IMR-90 (cell line): ENCODE measurements around the gene NCOA7.

Source experiments
- CEBPB ChIP-seq: IDR thresholded peaks from 2 replicates; pipeline ENCODE4 v1.6.1; 2012; ENCODE audit warnings: low read depth, low read length, improper control_type of control experiment
- CHD1 ChIP-seq: IDR thresholded peaks from 2 replicates; pipeline ENCODE4 v1.6.1; 2012; ENCODE audit warnings: low read depth, low read length, improper control_type of control experiment
- CTCF ChIP-seq: conservative IDR thresholded peaks from 2 replicates; pipeline ENCODE4 v1.5.1; 2012; ENCODE audit warnings: mild to moderate bottlenecking, low read depth, low read length, improper control_type of control experiment
- ELK1 ChIP-seq: fragments of 150-350 bp; IDR thresholded peaks from 2 replicates; pipeline ENCODE4 v1.6.1; 2016; ENCODE audit warnings: low read depth, mild to moderate bottlenecking, low read length, moderate library complexity, borderline replicate concordance
- MAFK ChIP-seq: IDR thresholded peaks from 2 replicates; pipeline ENCODE4 v1.6.1; 2012; ENCODE audit warnings: low read depth, low read length, improper control_type of control experiment
- MAZ ChIP-seq: IDR thresholded peaks from 2 replicates; pipeline ENCODE4 v1.6.1; 2012; ENCODE audit warnings: low read depth, mild to moderate bottlenecking, low read length, improper control_type of control experiment, moderate library complexity, borderline replicate concordance
- POLR2A ChIP-seq: IDR thresholded peaks from 2 replicates; pipeline ENCODE4 v1.6.1; 2012; ENCODE audit warnings: mild to moderate bottlenecking, low read depth, low read length
- RCOR1 ChIP-seq: IDR thresholded peaks from 2 replicates; pipeline ENCODE4 v1.6.1; 2012; ENCODE audit warnings: mild to moderate bottlenecking, low read length, improper control_type of control experiment; ENCODE audit not compliant: insufficient replicate concordance
- RFX5 ChIP-seq: IDR thresholded peaks from 2 replicates; pipeline ENCODE4 v1.8.0; 2012; ENCODE audit warnings: low read depth, mild to moderate bottlenecking, low read length, moderate library complexity
- USF2 ChIP-seq: fragments of 150-350 bp; IDR thresholded peaks from 2 replicates; pipeline ENCODE4 v1.6.1; 2017; ENCODE audit warnings: mild to moderate bottlenecking, antibody characterized with exemption, low read length, low read depth

GRCh38 chr6:125836466-125836865, 45.7 kb downstream of the NCOA7 start:
- TF ChIP-seq CTCF (no peak), ELK1 (no peak), POLR2A (no peak), MAFK (no peak), USF2 (no peak), RFX5 (no peak), CHD1 (no peak), RCOR1 (no peak), MAZ (no peak), CEBPB (no peak)
